Neuronal stem cell (in vitro differentiated cells): ENCODE results near the gene MED15.

Source experiments
- DNase-seq: peaks from one replicate; pipeline ENCODE4 v3.0.0-alpha.2; 2013; ENCODE audit warnings: low spot score
- H2AFZ ChIP-seq: one replicate; pipeline ENCODE4 v1.6.1; 2013; ENCODE audit warnings: mild to moderate bottlenecking, low read length, inconsistent platforms
- H2AK5ac ChIP-seq: 2 replicates; pipeline ENCODE4 v1.6.1; 2013; ENCODE audit warnings: low read depth, mild to moderate bottlenecking, inconsistent platforms, low read length, moderate library complexity, mixed read lengths
- H2BK120ac ChIP-seq: 2 replicates; pipeline ENCODE4 v1.6.1; 2013; ENCODE audit warnings: low read depth, mild to moderate bottlenecking, inconsistent platforms, low read length, moderate library complexity, mixed read lengths
- H2BK12ac ChIP-seq: one replicate; pipeline ENCODE4 v1.6.1; 2013; ENCODE audit warnings: low read length, inconsistent platforms
- H2BK15ac ChIP-seq: 2 replicates; pipeline ENCODE4 v1.6.1; 2013; ENCODE audit warnings: mild to moderate bottlenecking, low read length, inconsistent platforms, mixed read lengths
- H2BK5ac ChIP-seq: one replicate; pipeline ENCODE4 v1.6.1; 2013; ENCODE audit warnings: inconsistent platforms, mild to moderate bottlenecking, low read length, moderate library complexity
- H3K14ac ChIP-seq: one replicate; pipeline ENCODE4 v1.6.1; 2013; ENCODE audit warnings: low read length, inconsistent platforms
- H3K18ac ChIP-seq: 2 replicates; pipeline ENCODE4 v1.6.1; 2013; ENCODE audit warnings: low read length, inconsistent platforms
- H3K23ac ChIP-seq: 2 replicates; pipeline ENCODE4 v1.6.1; 2013; ENCODE audit warnings: low read depth, mild to moderate bottlenecking, mixed read lengths, low read length, inconsistent platforms; ENCODE audit not compliant: poor library complexity
- H3K27ac ChIP-seq: replicated peaks from 3 replicates; pipeline ENCODE4 v1.5.1; 2013; ENCODE audit warnings: low read length, inconsistent platforms
- H3K27me3 ChIP-seq, 3 experiments: 2 replicates each; pipeline ENCODE4 v1.6.1; 2013; ENCODE audit warnings: low read length in 3 of 3, mild to moderate bottlenecking in 2 of 3, inconsistent platforms in 1 of 3, low read depth in 1 of 3, mixed read lengths in 1 of 3, moderate library complexity in 1 of 3; ENCODE audit not compliant: control insufficient read depth in 3 of 3, insufficient read depth in 3 of 3
- H3K36me3 ChIP-seq, 2 donors: replicated peaks in 1 of 2; 2 replicates each; pipeline ENCODE4 v1.6.1; 2013; ENCODE audit warnings: low read length in 2 of 2; ENCODE audit not compliant: control insufficient read depth in 2 of 2, insufficient read depth in 2 of 2
- H3K4ac ChIP-seq: 2 replicates; pipeline ENCODE4 v1.6.1; 2013; ENCODE audit warnings: inconsistent platforms, mild to moderate bottlenecking, low read length, moderate library complexity
- H3K4me1 ChIP-seq, 2 donors: 1 replicate in 1 of 2; 2 replicates in 1 of 2; pipeline ENCODE4 v1.6.1; 2013; ENCODE audit warnings: low read length in 2 of 2, low read depth in 1 of 2; ENCODE audit not compliant: control insufficient read depth in 2 of 2, insufficient read depth in 1 of 2
- H3K4me2 ChIP-seq: one replicate; pipeline ENCODE4 v1.6.1; 2013; ENCODE audit warnings: mild to moderate bottlenecking, low read length, inconsistent platforms; ENCODE audit not compliant: insufficient read depth, poor library complexity, severe bottlenecking
- H3K4me3 ChIP-seq, 2 donors: 2 replicates each; pipeline ENCODE4 v1.5.1; 2013; ENCODE audit warnings: low read length in 2 of 2, mild to moderate bottlenecking in 2 of 2, inconsistent platforms in 1 of 2, moderate library complexity in 1 of 2
- H3K79me1 ChIP-seq: one replicate; pipeline ENCODE4 v1.6.1; 2013; ENCODE audit warnings: low read depth, mild to moderate bottlenecking, inconsistent platforms, low read length, moderate library complexity
- H3K9ac ChIP-seq: one replicate; pipeline ENCODE4 v1.6.1; 2013; ENCODE audit warnings: mild to moderate bottlenecking, low read depth, low read length, inconsistent platforms; ENCODE audit not compliant: poor library complexity
- H3K9me3 ChIP-seq, 2 donors: replicated peaks in 1 of 2; 2 replicates each; pipeline versions ENCODE3 to v1.6.1; 2013; ENCODE audit warnings: low read length in 2 of 2, mild to moderate bottlenecking in 2 of 2, inconsistent platforms in 1 of 2, low read depth in 1 of 2, mixed read lengths in 1 of 2, moderate library complexity in 1 of 2; ENCODE audit not compliant: control insufficient read depth in 2 of 2, insufficient read depth in 1 of 2
- H4K8ac ChIP-seq: one replicate; pipeline ENCODE4 v1.6.1; 2013; ENCODE audit warnings: low read depth, mild to moderate bottlenecking, inconsistent platforms, low read length, moderate library complexity
- H4K91ac ChIP-seq: one replicate; pipeline ENCODE4 v1.6.1; 2013; ENCODE audit warnings: low read length, low read depth, mild to moderate bottlenecking, inconsistent platforms; ENCODE audit not compliant: poor library complexity
- WGBS, 2 donors: extraction: QIAGEN DNeasy Blood & Tissue Kit; methylation state at CpG; one replicate each; pipeline ENCODE4 v1.1.7; 2013; ENCODE audit warnings: missing lambda C conversion rate in 2 of 2, mixed read lengths in 1 of 2; ENCODE audit not compliant: insufficient read length in 2 of 2, insufficient replicate concordance in 1 of 2; ENCODE audit errors: extremely low coverage in 2 of 2; 5-methylcytosine and 5-hydroxymethylcytosine counted together

Gene MED15

GRCh38 chr22:20606041-20606783, 98.8 kb downstream of the MED15 start:
- Histone ChIP-seq H3K4me3 (no peak overlapping the region), H2BK5ac (peak overlapping the region; percentile 10), H3K9me3 (no peaks in the 10 kb centered on the region), H4K91ac (no peak overlapping the region), H3K4me1 (peaks cover 9 to 12% of the 10 kb centered on the region in 2 donors), H2AK5ac (peak overlapping the region; percentile 99), H3K4ac (peak overlapping the region; percentile 98), H3K9ac (peak overlapping the region; percentile 81), H3K79me1 (no peaks in the 10 kb centered on the region), H3K23ac (peak overlapping the region; percentile 97), H3K27ac (no peak overlapping the region), H3K36me3 (no peaks in the 10 kb centered on the region), H3K4me2 (no peak overlapping the region), H3K14ac (no peak overlapping the region), H3K18ac (peak overlapping the region; percentile 92), H2AFZ (peak overlapping the region; percentile 72), H2BK120ac (peak overlapping the region; percentile 61), H3K27me3 (peaks cover 0 to 49% (median 0%) of the 10 kb centered on the region in 3 experiments), H2BK15ac (peak overlapping the region; percentile 89), H4K8ac (peak overlapping the region; percentile 3), H2BK12ac (no peak overlapping the region)
- peak; percentile 48 for DNase-seq
- no CpG with 5 or more reads among the region's 13 CpGs for WGBS, 2 donors

GRCh38 chr22:20606784-20607128, 99.3 kb downstream of the MED15 start:
- Histone ChIP-seq H3K79me1 (no peaks in the 10 kb centered on the region), H3K4me3 (no peak overlapping the region), H4K8ac (no peak overlapping the region), H3K9ac (peak overlapping the region; percentile 34), H2BK5ac (peak overlapping the region; percentile 10), H3K27me3 (peaks cover 0 to 49% (median 0%) of the 10 kb centered on the region in 3 experiments), H3K4me1 (peaks cover 9 to 12% of the 10 kb centered on the region in 2 donors), H4K91ac (no peak overlapping the region), H2BK120ac (peak overlapping the region; percentile 36), H2AFZ (peak overlapping the region; percentile 72), H3K23ac (peak overlapping the region; percentile 97), H3K14ac (no peak overlapping the region), H3K4ac (peak overlapping the region; percentile 41), H3K4me2 (no peak overlapping the region), H2BK15ac (peak overlapping the region; percentile 82), H3K9me3 (no peaks in the 10 kb centered on the region), H3K18ac (peak overlapping the region; percentile 92), H2AK5ac (peak overlapping the region; percentile 99), H2BK12ac (peak overlapping the region; percentile 46), H3K27ac (no peak overlapping the region), H3K36me3 (no peaks in the 10 kb centered on the region)
- DNase-seq = no peak
- WGBS, 2 donors = no CpG with 5 or more reads among the region's 9 CpGs

- H3K27me3 ChIP-seq = peaks cover 0 to 49% (median 0%) of the 10 kb centered on the region in 3 experiments
- H3K4ac ChIP-seq = no peak overlapping the region
- peak overlapping the region; percentile 93 for H2BK15ac ChIP-seq
- H2BK12ac ChIP-seq = peak overlapping the region; percentile 96
- H2BK5ac ChIP-seq = peak overlapping the region; percentile 47
- H4K8ac ChIP-seq = no peak overlapping the region
- WGBS, 2 donors = no CpG with 5 or more reads among the region's 31 CpGs
- peak overlapping the region; percentile 97 for H3K23ac ChIP-seq
- no peak overlapping the region for H3K27ac ChIP-seq
- peak overlapping the region; percentile 99 for H2AK5ac ChIP-seq
- DNase-seq = no peak
- peak overlapping the region; percentile 86 for H3K14ac ChIP-seq
- no peaks in the 10 kb centered on the region for H3K79me1 ChIP-seq
- H3K36me3 ChIP-seq = no peaks in the 10 kb centered on the region
- H3K4me2 ChIP-seq = no peak overlapping the region
- H3K18ac ChIP-seq = peak overlapping the region; percentile 92
- no peak overlapping the region for H2BK120ac ChIP-seq
- no peak overlapping the region for H4K91ac ChIP-seq
- peaks cover 9 to 12% of the 10 kb centered on the region in 2 donors for H3K4me1 ChIP-seq
- H3K9ac ChIP-seq = peak overlapping the region; percentile 9
- no peaks in the 10 kb centered on the region for H3K9me3 ChIP-seq
- H3K4me3 ChIP-seq = peak overlapping the region in 1 of 2 donors; percentile 39
- peak overlapping the region; percentile 72 for H2AFZ ChIP-seq
Observed at GRCh38 chr22:20607157-20607907, 99.9 kb downstream of the MED15 start.

- Histone ChIP-seq H3K9me3 (no peaks in the 10 kb centered on the region), H2AK5ac (peak overlapping the region; percentile 56), H3K4me1 (peaks cover 9 to 12% of the 10 kb centered on the region in 2 donors), H4K8ac (no peak overlapping the region), H3K18ac (peak overlapping the region; percentile 60), H3K9ac (peak overlapping the region; percentile 74), H3K79me1 (no peaks in the 10 kb centered on the region), H3K4me3 (no peak overlapping the region), H3K14ac (no peak overlapping the region), H3K27me3 (peaks cover 0 to 37% (median 0%) of the 10 kb centered on the region in 3 experiments), H2BK12ac (no peak overlapping the region), H3K4ac (no peak overlapping the region), H4K91ac (peak overlapping the region; percentile 76), H2BK15ac (no peak overlapping the region), H3K27ac (no peak overlapping the region), H2BK5ac (no peak overlapping the region), H2BK120ac (no peak overlapping the region), H3K36me3 (no peaks in the 10 kb centered on the region), H3K4me2 (no peak overlapping the region), H2AFZ (peak overlapping the region; percentile 49), H3K23ac (peak overlapping the region; percentile 95)
- WGBS, 2 donors = no CpG with 5 or more reads among the region's 8 CpGs
- no peak for DNase-seq
Observed at GRCh38 chr22:20610243-20610686, 102.9 kb downstream of the MED15 start.
